H9 (cell line): ENCODE measurements around the gene CDCA3. TPM values are rescaled to one million over a fixed set of nuclear protein-coding genes. Genes with fewer than 3 reads are reported as not detected.
"Not testable (repeated sequence)": the region's sequence is repeated elsewhere in the genome, so short reads cannot be mapped to it uniquely, and the experiment has no call there.

Experiments used
- DNase-seq: peaks from one replicate; pipeline ENCODE4 v3.0.0-alpha.2; 2017
- H2AFZ ChIP-seq: one replicate; pipeline ENCODE4 v1.6.1; 2013; ENCODE audit warnings: mild to moderate bottlenecking, low read length, control low read depth, moderate library complexity
- H2AK5ac ChIP-seq: 2 replicates; pipeline ENCODE4 v1.6.1; 2013; ENCODE audit warnings: low read length, control low read depth, mixed read lengths; ENCODE audit not compliant: insufficient read length
- H2BK120ac ChIP-seq: one replicate; pipeline ENCODE4 v1.6.1; 2013; ENCODE audit warnings: low read depth, mild to moderate bottlenecking, low read length, control low read depth, inconsistent platforms; ENCODE audit not compliant: poor library complexity, severe bottlenecking
- H2BK12ac ChIP-seq: 2 replicates; pipeline ENCODE4 v1.6.1; 2013; ENCODE audit warnings: low read length, control low read depth, mixed read lengths, low read depth; ENCODE audit not compliant: insufficient read length
- H2BK15ac ChIP-seq: 2 replicates; pipeline ENCODE4 v1.6.1; 2013; ENCODE audit warnings: low read depth, low read length, control low read depth
- H2BK20ac ChIP-seq: one replicate; pipeline ENCODE4 v1.6.1; 2013; ENCODE audit warnings: low read depth, mild to moderate bottlenecking, low read length, control low read depth, inconsistent platforms; ENCODE audit not compliant: poor library complexity, severe bottlenecking
- H2BK5ac ChIP-seq: 2 replicates; pipeline ENCODE4 v1.6.1; 2013; ENCODE audit warnings: low read length, control low read depth, mixed read lengths; ENCODE audit not compliant: insufficient read length
- H3K14ac ChIP-seq: 2 replicates; pipeline ENCODE4 v1.6.1; 2013; ENCODE audit warnings: low read length, control low read depth; ENCODE audit not compliant: insufficient read depth
- H3K18ac ChIP-seq: 2 replicates; pipeline ENCODE4 v1.6.1; 2013; ENCODE audit warnings: low read depth, mild to moderate bottlenecking, mixed read lengths, low read length, control low read depth; ENCODE audit not compliant: insufficient read length
- H3K23ac ChIP-seq: 2 replicates; pipeline ENCODE4 v1.6.1; 2013; ENCODE audit warnings: low read length, control low read depth, mixed read lengths, low read depth; ENCODE audit not compliant: insufficient read length
- H3K23me2 ChIP-seq: 2 replicates; pipeline ENCODE4 v1.6.1; 2013; ENCODE audit warnings: low read depth, mild to moderate bottlenecking, mixed read lengths, low read length, control low read depth; ENCODE audit not compliant: insufficient read length, poor library complexity, severe bottlenecking
- H3K27ac ChIP-seq: 2 replicates; pipeline ENCODE4 v1.5.1; 2013; ENCODE audit warnings: low read length, control low read depth, mixed read lengths, low read depth; ENCODE audit not compliant: insufficient read length
- H3K27me3 ChIP-seq: 2 replicates; pipeline ENCODE4 v1.6.1; 2013; ENCODE audit warnings: low read length, control low read depth, inconsistent platforms; ENCODE audit not compliant: insufficient read depth
- H3K4ac ChIP-seq: 2 replicates; pipeline ENCODE4 v1.6.1; 2013; ENCODE audit warnings: low read depth, mild to moderate bottlenecking, control low read depth, inconsistent platforms, low read length, moderate library complexity
- H3K4me1 ChIP-seq: 2 replicates; pipeline ENCODE4 v1.6.1; 2013; ENCODE audit warnings: low read length, control low read depth, inconsistent platforms; ENCODE audit not compliant: insufficient read depth
- H3K4me2 ChIP-seq: 2 replicates; pipeline ENCODE4 v1.6.1; 2013; ENCODE audit warnings: low read length, control low read depth, mixed read lengths; ENCODE audit not compliant: insufficient read length, insufficient read depth
- H3K56ac ChIP-seq: 2 replicates; pipeline ENCODE4 v1.6.1; 2013; ENCODE audit warnings: low read depth, mild to moderate bottlenecking, mixed read lengths, low read length, control low read depth; ENCODE audit not compliant: insufficient read length
- H3K79me1 ChIP-seq: 2 replicates; pipeline ENCODE4 v1.6.1; 2013; ENCODE audit warnings: low read depth, mild to moderate bottlenecking, moderate library complexity, low read length, control low read depth, inconsistent platforms; ENCODE audit not compliant: insufficient read depth, poor library complexity, severe bottlenecking
- H3K79me2 ChIP-seq: 2 replicates; pipeline ENCODE4 v1.6.1; 2013; ENCODE audit warnings: low read length, control low read depth, inconsistent platforms; ENCODE audit not compliant: insufficient read depth
- H3K9ac ChIP-seq: 2 replicates; pipeline ENCODE4 v1.6.1; 2013; ENCODE audit warnings: low read length, control low read depth, mixed read lengths; ENCODE audit not compliant: insufficient read length; ENCODE audit errors: extremely low read depth
- H3K9me3 ChIP-seq: one replicate; pipeline ENCODE4 v1.6.1; 2013; ENCODE audit warnings: low read depth, low read length, inconsistent platforms; ENCODE audit not compliant: control insufficient read depth
- H3T11ph ChIP-seq: one replicate; pipeline ENCODE4 v1.6.1; 2013; ENCODE audit warnings: mild to moderate bottlenecking, low read length, control low read depth, inconsistent platforms
- H4K20me1 ChIP-seq: one replicate; pipeline ENCODE4 v1.6.1; 2013; ENCODE audit not compliant: control insufficient read depth, insufficient read length, insufficient read depth
- H4K5ac ChIP-seq: 2 replicates; pipeline ENCODE4 v1.6.1; 2013; ENCODE audit warnings: low read depth, mild to moderate bottlenecking, mixed read lengths, low read length, control low read depth; ENCODE audit not compliant: insufficient read length
- H4K8ac ChIP-seq: replicated peaks from 2 replicates; pipeline ENCODE4 v1.6.1; 2013; ENCODE audit warnings: low read length, control low read depth, mixed read lengths, low read depth; ENCODE audit not compliant: insufficient read length
- H4K91ac ChIP-seq: 2 replicates; pipeline ENCODE4 v1.6.1; 2013; ENCODE audit warnings: low read depth, mild to moderate bottlenecking, moderate library complexity, mixed read lengths, low read length, control low read depth; ENCODE audit not compliant: insufficient read length
- H3K27ac Mint-ChIP-seq, 3 experiments: 2 replicates in 2 of 3; 3 replicates in 1 of 3; pipeline ENCODE4 v1.8.0; 2020 to 2021; ENCODE audit warnings: mixed read lengths in 3 of 3, mild to moderate bottlenecking in 1 of 3, moderate library complexity in 1 of 3
- H3K27me3 Mint-ChIP-seq: 2 replicates; pipeline ENCODE4 v1.8.0; 2021; ENCODE audit warnings: low read depth, mild to moderate bottlenecking, moderate library complexity, mixed read lengths
- H3K36me3 Mint-ChIP-seq, 3 experiments: 2 replicates in 2 of 3; 3 replicates in 1 of 3; pipeline ENCODE4 v1.8.0; 2020 to 2021; ENCODE audit warnings: low read depth in 3 of 3, mixed read lengths in 3 of 3; ENCODE audit not compliant: insufficient read depth in 1 of 3
- H3K4me1 Mint-ChIP-seq, 2 experiments: 2 replicates each; pipeline ENCODE4 v1.8.0; 2020; ENCODE audit warnings: mixed read lengths in 2 of 2
- H3K4me3 Mint-ChIP-seq, 2 experiments: 2 replicates in 1 of 2; 3 replicates in 1 of 2; pipeline ENCODE4 v1.8.0; 2020 to 2021; ENCODE audit warnings: mild to moderate bottlenecking in 2 of 2, mixed read lengths in 2 of 2, moderate library complexity in 1 of 2
- H3K9me3 Mint-ChIP-seq, 2 experiments: 2 replicates in 1 of 2; 3 replicates in 1 of 2; pipeline ENCODE4 v1.8.0; 2020; ENCODE audit warnings: mild to moderate bottlenecking in 2 of 2, mixed read lengths in 2 of 2, moderate library complexity in 1 of 2
- CTCF ChIP-seq: fragments of 200-600 bp; sonication (generic); conservative IDR thresholded peaks from 3 replicates; pipeline ENCODE4 v1.8.0; 2021; ENCODE audit warnings: antibody characterized with exemption, mild to moderate bottlenecking
- WGBS: extraction: QIAGEN DNeasy Blood & Tissue Kit; methylation state at CpG from one replicate; pipeline ENCODE4 v1.1.7; 2013; ENCODE audit warnings: missing lambda C conversion rate, low lambda C conversion rate, mixed read lengths; ENCODE audit not compliant: insufficient read length; ENCODE audit errors: extremely low coverage; 5-methylcytosine and 5-hydroxymethylcytosine counted together
- total RNA-seq: library from RNA; stranded (reverse); gene quantifications from 2 replicates; pipeline ENCODE4 v1.2.1, GENCODE V29; 2021

CDCA3 gene
- total RNA-seq, 1 experiment from 2014 or later: 45.1 TPM

- H3K56ac ChIP-seq: no peak overlapping the region
- no peak overlapping the region for H2AK5ac ChIP-seq
- H3K27ac Mint-ChIP-seq: peak overlapping the region in 2 of 3 experiments; percentile 28 to 72; a peak in 1 of 7 replicates
- no peak overlapping the region for H3K14ac ChIP-seq
- H2BK120ac ChIP-seq: no peak overlapping the region
- no peak overlapping the region for H3K27ac ChIP-seq
- H2BK12ac ChIP-seq: no peak overlapping the region
- H2BK5ac ChIP-seq: no peak overlapping the region
- no peak overlapping the region; a peak in 1 of 5 replicates for H3K4me3 Mint-ChIP-seq
- H3K9me3 Mint-ChIP-seq: peaks cover 0 to 3% of the 10 kb centered on the region in 2 experiments; a peak in 2 of 5 replicates
- H3K27me3 ChIP-seq: no peaks in the 10 kb centered on the region
- H3K18ac ChIP-seq: no peak overlapping the region
- H3K9me3 ChIP-seq: no peaks in the 10 kb centered on the region
- H4K91ac ChIP-seq: no peak overlapping the region
- H3K4ac ChIP-seq: no peak overlapping the region
- H4K8ac ChIP-seq: no peak overlapping the region
- no peaks in the 10 kb centered on the region for H3K79me2 ChIP-seq
- H2BK20ac ChIP-seq: no peak overlapping the region
- peaks cover 0 to 31% (median 29%) of the 10 kb centered on the region in 3 experiments; a peak in 5 of 7 replicates for H3K36me3 Mint-ChIP-seq
- WGBS: no CpG with 5 or more reads among the region's 8 CpGs
- H3K27me3 Mint-ChIP-seq: no peaks in the 10 kb centered on the region
- H3K4me1 ChIP-seq: peaks cover 5% of the 10 kb centered on the region; the same call in 1 of the 2 replicates
- H3K23me2 ChIP-seq: peaks cover 6% of the 10 kb centered on the region
- no peak overlapping the region for H4K5ac ChIP-seq
- no peak overlapping the region for H3K9ac ChIP-seq
- H3K79me1 ChIP-seq: no peaks in the 10 kb centered on the region
- no peaks in the 10 kb centered on the region for H4K20me1 ChIP-seq
- DNase-seq: no peak
- no peak for TF ChIP-seq CTCF
- no peak overlapping the region for H2BK15ac ChIP-seq
- H2AFZ ChIP-seq: no peak overlapping the region
- H3K23ac ChIP-seq: no peak overlapping the region
- peaks cover 38 to 50% of the 10 kb centered on the region in 2 experiments for H3K4me1 Mint-ChIP-seq
- H3K4me2 ChIP-seq: no peak overlapping the region
- no peak overlapping the region for H3T11ph ChIP-seq
These were observed 36.4 kb upstream of the CDCA3 start for GRCh38 chr12:6887460-6887859.

GRCh38 chr12:6886206-6886999 lies 35.3 kb upstream of the CDCA3 start:
- H3K9me3 ChIP-seq, H3K4me1 ChIP-seq, H3K4ac ChIP-seq, H2BK12ac ChIP-seq, H3K23ac ChIP-seq, H3K9ac ChIP-seq, H3K4me2 ChIP-seq, DNase-seq, H4K20me1 ChIP-seq, H3K79me1 ChIP-seq, H3K79me2 ChIP-seq, H2BK15ac ChIP-seq, H3K18ac ChIP-seq, H3K14ac ChIP-seq, H2BK20ac ChIP-seq, H2AK5ac ChIP-seq, H3K56ac ChIP-seq, H3K27ac ChIP-seq, H4K91ac ChIP-seq, H4K8ac ChIP-seq, H3K27me3 ChIP-seq, H3K9me3 Mint-ChIP-seq, H3K23me2 ChIP-seq, H3K27me3 Mint-ChIP-seq, H2BK5ac ChIP-seq, H4K5ac ChIP-seq, H3T11ph ChIP-seq, H2BK120ac ChIP-seq, H2AFZ ChIP-seq: not testable (repeated sequence)
- Mint-ChIP-seq H3K4me1 (peaks cover 36 to 47% of the 10 kb centered on the region in 2 experiments), H3K4me3 (peak overlapping the region; percentile 43 to 67; a peak in 4 of 5 replicates), H3K36me3 (peaks cover 0 to 38% (median 34%) of the 10 kb centered on the region in 3 experiments; a peak in 4 of 7 replicates), H3K27ac (peak overlapping the region; percentile 90 to 99 (median 93); a peak in 6 of 7 replicates)
- no CpG with 5 or more reads among the region's 15 CpGs for WGBS
